Neuron (in vitro differentiated cells): ENCODE data around the gene SYNPO.

ENCODE experiments used
- H2AFZ ChIP-seq: one replicate; pipeline ENCODE4 v1.6.1; 2013; ENCODE audit warnings: low read depth, mild to moderate bottlenecking, inconsistent platforms, low read length, moderate library complexity
- H3K27me3 ChIP-seq: one replicate; pipeline ENCODE4 v1.6.1; 2013; ENCODE audit warnings: low read length; ENCODE audit not compliant: insufficient read depth
- H3K36me3 ChIP-seq: one replicate; pipeline ENCODE4 v1.6.1; 2013; ENCODE audit warnings: low read length; ENCODE audit not compliant: insufficient read depth
- H3K4me1 ChIP-seq: one replicate; pipeline ENCODE4 v1.6.1; 2013; ENCODE audit warnings: low read length; ENCODE audit not compliant: insufficient read depth
- H3K4me3 ChIP-seq: 2 replicates; pipeline ENCODE4 v1.5.1; 2013; ENCODE audit warnings: mild to moderate bottlenecking, low read length, moderate library complexity
- H3K9me3 ChIP-seq: one replicate; pipeline ENCODE4 v1.6.1; 2013; ENCODE audit warnings: low read length

Gene SYNPO

GRCh38 chr5:150631326-150631701 lies 9.1 kb upstream of the SYNPO start:
- H3K4me1 ChIP-seq = peaks cover 3% of the 10 kb centered on the region
- H3K9me3 ChIP-seq = no peaks in the 10 kb centered on the region
- no peak overlapping the region for H3K4me3 ChIP-seq
- H2AFZ ChIP-seq = no peak overlapping the region
- H3K36me3 ChIP-seq = no peaks in the 10 kb centered on the region
- H3K27me3 ChIP-seq = peaks cover 25% of the 10 kb centered on the region

DNA sequence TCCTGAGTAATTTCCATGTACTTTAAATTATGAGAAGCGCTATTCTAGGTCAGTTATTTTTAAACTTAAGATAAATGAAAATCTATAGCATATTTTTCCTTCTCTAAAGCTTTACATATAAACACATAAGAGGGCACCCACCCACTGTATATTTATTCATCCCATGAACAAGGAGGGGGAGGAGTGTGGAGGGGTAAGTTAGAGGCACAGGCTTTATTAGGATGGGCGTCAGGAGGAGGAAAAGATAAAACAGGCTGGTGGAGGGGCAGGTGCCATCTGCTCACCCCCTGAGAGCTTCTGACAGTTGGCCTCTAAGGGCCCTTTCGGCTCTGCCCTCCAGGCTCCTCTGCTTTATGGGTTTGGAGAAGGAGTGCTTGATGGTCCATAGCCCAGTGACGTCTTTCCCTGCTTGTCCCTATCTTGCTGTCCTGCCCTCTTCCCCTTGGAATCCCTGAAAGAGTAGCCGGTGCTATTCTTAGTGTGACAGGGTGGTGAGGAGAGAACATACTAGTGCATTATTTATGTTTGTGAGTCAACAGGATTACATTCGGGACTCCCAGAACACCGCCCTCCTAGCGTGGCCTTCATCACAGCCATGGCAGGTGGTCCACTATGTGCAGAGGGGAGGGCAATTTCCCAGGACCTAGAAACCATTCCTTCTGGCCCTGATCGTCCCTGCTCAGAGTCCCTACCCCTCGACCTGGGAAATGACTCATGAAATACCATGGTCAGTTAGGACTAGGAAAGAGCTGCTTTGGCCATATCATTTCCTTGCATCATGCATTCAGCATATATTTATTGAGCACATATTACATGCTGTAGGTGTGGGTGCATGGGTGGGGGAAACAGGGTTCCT lies 7.9 kb upstream of the SYNPO start:
- Histone ChIP-seq H3K4me1 (peaks cover 5% of the 10 kb centered on the region), H2AFZ (no peak overlapping the region)

DNA sequence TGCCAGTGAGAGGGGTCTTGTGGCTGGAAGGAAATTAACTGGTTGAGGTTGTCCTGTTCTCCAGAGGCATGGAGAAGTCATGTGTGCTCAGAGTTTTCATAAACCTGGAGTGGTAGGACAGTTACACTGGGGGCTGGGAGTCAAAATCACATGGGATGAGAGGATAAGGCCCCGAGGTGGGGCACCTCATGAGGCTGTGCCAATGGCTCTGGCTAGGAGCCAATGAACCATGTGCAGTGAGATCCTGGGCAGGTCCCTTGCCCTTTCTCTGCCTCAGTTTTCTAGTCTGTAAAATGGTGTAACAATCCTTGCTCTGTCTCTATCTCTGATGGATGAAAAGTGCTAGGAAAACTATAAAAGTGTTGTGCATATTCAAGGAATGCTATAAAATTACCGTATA lies 7.0 kb upstream of the SYNPO start:
- H3K36me3 ChIP-seq = no peaks in the 10 kb centered on the region
- H3K4me1 ChIP-seq = peaks cover 8% of the 10 kb centered on the region
- H3K4me3 ChIP-seq = no peak overlapping the region
- no peaks in the 10 kb centered on the region for H3K9me3 ChIP-seq
- no peak overlapping the region for H2AFZ ChIP-seq
- peaks cover 10% of the 10 kb centered on the region for H3K27me3 ChIP-seq

More for the DNA sequence above, 7.9 kb upstream of the SYNPO start:
- Histone ChIP-seq H3K27me3 (peaks cover 13% of the 10 kb centered on the region), H3K4me3 (no peak overlapping the region), H3K36me3 (no peaks in the 10 kb centered on the region), H3K9me3 (no peaks in the 10 kb centered on the region)

- H3K4me1 ChIP-seq = peaks cover 12% of the 10 kb centered on the region
- no peaks in the 10 kb centered on the region for H3K9me3 ChIP-seq
- H2AFZ ChIP-seq = no peak overlapping the region
- no peaks in the 10 kb centered on the region for H3K36me3 ChIP-seq
- no peak overlapping the region for H3K4me3 ChIP-seq
- peaks cover 26% of the 10 kb centered on the region for H3K27me3 ChIP-seq
Observed at GRCh38 chr5:150636391-150637244, 3.8 kb upstream of the SYNPO start.

DNA sequence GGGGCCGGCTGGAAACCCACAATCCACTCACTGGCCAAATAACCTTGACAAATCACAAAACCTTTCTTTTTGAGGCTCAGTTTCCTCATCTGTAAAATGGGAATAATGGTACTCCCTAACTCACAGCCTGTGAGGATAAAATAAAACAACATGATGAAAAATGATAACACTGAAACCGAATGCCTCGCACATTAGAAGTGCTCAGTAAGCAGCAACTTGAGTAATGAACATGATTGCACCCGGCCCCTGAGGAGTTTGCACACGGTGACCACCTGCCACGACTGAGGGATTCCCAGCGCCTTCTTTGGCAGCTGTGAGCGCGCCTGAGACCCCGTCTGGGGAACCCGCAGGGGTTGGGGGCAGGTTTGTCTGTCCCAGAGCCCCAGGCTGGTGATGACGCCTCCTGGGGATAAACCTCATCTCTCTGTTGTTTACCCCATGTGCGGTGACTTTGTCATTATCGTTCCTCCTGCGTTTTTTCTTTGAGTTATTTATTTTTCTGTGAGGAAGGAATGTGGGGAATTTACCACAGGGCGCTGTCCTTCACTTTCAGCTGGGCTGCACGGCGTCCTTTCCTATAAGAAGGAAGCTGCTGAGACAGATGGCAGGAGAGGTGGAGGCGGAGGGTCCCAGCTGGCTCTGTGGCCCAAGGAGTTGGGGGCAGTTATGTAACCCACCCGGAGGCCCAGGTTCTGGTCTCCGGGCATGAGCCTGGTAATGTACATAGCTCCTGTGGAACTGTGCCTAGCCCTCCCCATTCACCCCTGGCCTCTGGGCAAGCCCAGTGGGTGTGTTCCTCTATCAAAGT lies 3.0 kb upstream of the SYNPO start:
- Histone ChIP-seq H3K27me3 (peaks cover 24% of the 10 kb centered on the region), H3K4me1 (peaks cover 11% of the 10 kb centered on the region), H3K36me3 (no peaks in the 10 kb centered on the region), H2AFZ (no peak overlapping the region), H3K4me3 (no peak overlapping the region), H3K9me3 (no peaks in the 10 kb centered on the region)

- Histone ChIP-seq H3K27me3 (peaks cover 23% of the 10 kb centered on the region), H3K36me3 (no peaks in the 10 kb centered on the region), H3K4me1 (peaks cover 16% of the 10 kb centered on the region)
Observed at GRCh38 chr5:150638053-150638444, 2.4 kb upstream of the SYNPO start.

DNA sequence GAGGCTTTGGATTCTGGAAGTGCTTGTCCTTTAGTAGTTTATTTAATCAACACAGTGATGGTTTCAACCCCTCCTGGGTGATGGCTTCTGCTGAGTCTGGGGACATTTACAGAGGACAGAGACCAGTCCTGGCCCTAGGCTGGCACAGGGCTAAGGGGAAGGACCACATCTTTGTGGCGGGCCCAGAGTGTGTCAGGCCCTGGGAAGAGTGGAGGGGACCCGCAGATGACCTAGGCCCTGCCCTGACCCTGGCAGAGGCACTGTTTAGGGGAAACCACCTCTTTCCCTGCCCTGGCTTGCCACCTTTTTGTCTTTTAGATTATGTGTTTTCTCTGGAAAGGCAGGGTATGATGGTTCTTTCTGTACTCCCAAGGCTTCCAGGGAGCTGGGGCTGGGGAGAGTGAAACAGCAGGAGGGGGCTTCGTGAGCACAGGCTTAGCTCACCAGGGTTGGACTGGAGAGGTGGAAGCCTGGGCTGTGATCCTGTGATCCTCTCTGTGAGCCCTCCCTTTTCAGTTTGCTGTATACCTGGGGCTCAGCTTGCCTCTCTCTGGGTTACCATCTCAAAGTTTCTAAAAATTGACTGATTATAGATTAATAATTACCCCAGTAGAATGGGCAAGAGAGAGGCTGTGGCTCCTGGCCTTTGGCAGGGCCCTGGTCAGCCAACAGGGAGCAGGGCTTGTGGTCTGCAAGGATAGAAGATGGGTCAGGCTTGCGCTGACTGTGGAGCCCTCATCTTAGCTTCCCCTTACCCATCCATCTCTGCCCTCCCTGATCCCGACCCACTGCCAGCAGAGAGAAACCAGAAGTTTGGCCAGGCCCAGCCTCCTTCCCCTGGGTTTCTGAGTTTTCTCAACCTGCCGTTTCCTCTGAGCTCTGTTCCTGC lies 1.7 kb upstream of the SYNPO start:
- H2AFZ ChIP-seq = no peak overlapping the region
- peaks cover 21% of the 10 kb centered on the region for H3K27me3 ChIP-seq
- H3K36me3 ChIP-seq = no peaks in the 10 kb centered on the region
- H3K9me3 ChIP-seq = no peaks in the 10 kb centered on the region
- no peak overlapping the region for H3K4me3 ChIP-seq
- peaks cover 16% of the 10 kb centered on the region for H3K4me1 ChIP-seq

More at GRCh38 chr5:150638053-150638444, 2.4 kb upstream of the SYNPO start:
- Histone ChIP-seq H3K9me3 (no peaks in the 10 kb centered on the region), H2AFZ (no peak overlapping the region), H3K4me3 (no peak overlapping the region)

GRCh38 chr5:150639377-150639692 lies 1.1 kb upstream of the SYNPO start:
- no peak overlapping the region for H3K4me3 ChIP-seq
- no peaks in the 10 kb centered on the region for H3K9me3 ChIP-seq
- H3K4me1 ChIP-seq = peaks cover 16% of the 10 kb centered on the region
- peaks cover 21% of the 10 kb centered on the region for H3K27me3 ChIP-seq
- H3K36me3 ChIP-seq = no peaks in the 10 kb centered on the region
- no peak overlapping the region for H2AFZ ChIP-seq

DNA sequence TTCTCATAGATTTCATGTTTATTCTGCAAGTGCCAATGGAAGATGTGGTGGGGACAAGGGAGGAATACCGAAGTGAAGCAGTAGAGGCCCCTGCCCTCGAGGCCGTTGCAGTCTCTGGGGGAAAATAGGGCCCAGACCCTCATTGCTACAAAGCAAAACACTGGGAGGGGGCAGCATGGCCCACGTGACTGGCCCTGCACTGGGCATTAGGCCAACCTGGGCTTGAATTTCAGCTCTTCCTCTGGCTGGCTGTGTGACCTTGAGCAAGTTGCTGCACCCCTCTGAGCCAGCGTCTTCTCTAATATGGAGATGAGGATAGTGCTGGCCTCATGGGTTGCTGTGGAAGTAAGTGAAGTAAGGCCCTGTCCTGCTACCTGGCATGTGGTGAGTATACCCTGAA lies 709 bp upstream of the SYNPO start:
- no peak overlapping the region for H3K4me3 ChIP-seq
- H3K9me3 ChIP-seq = no peaks in the 10 kb centered on the region
- H3K4me1 ChIP-seq = peaks cover 16% of the 10 kb centered on the region
- no peaks in the 10 kb centered on the region for H3K36me3 ChIP-seq
- H3K27me3 ChIP-seq = peaks cover 21% of the 10 kb centered on the region
- H2AFZ ChIP-seq = no peak overlapping the region

DNA sequence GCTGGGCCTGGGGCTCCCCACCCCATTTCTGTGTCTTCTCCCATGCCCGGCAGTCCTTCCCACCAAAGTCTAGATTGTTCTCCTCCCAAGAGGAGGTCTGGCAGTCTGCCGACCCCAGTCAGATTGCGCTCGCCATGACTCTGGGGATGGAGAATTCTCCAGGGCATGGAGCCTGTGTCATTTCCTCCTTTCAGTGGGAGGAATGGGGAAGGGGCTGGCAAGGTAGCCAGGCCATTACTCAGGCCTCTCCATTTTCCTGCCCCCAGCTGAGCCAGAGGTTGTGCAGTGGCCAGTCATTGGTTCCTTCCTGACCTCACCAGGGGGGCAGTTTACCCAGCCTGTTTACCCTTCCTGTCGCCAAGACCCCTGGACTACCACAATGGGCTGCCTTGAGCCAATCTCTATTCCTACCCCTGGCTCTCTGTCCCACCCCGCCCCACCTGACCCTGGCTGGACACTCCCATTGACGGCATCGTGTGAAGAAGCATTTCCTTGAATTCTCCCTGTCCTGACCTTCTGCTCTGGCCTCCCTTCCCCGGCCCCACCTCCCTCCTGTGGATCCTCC lies 628 bp downstream of the SYNPO start:
- H3K36me3 ChIP-seq = no peaks in the 10 kb centered on the region
- H2AFZ ChIP-seq = no peak overlapping the region
- peaks cover 24% of the 10 kb centered on the region for H3K4me1 ChIP-seq
- H3K27me3 ChIP-seq = peaks cover 16% of the 10 kb centered on the region
- no peaks in the 10 kb centered on the region for H3K9me3 ChIP-seq
- no peak overlapping the region for H3K4me3 ChIP-seq

DNA sequence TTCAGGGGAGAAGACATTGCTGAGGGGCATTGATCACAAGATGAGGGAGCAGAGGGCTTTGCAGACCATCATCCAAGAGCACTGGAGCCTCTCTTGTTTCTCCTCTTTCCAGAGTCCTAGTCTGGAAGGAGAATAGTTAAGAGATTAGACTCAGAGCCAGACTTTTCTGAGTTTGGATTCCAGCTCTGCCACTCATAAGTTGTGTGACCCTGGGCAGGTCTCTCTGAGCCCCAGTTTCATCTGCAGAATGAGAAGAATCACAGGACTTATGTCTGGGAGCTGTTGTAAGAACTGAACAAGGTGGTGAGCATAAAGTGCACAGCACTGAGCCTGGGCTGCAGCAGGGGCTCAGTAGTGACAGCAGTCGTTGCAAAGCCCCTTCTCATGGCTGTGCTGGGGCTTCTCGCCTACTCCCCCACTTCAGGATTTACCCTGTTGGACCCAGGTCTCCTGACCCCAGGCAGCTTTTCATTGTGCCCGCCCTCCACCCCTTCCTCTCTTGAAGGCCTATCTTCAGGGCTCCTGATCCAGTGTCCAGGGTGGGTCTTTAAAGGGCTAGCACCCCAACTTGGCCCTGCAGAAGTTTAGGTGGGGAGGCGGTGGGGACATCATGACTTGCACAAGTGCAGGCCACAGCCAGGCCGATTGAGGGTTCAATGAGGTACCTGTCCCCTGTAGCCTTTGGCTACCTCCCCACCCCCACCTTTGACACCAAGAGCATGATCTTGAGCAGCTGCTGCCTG lies 1.5 kb downstream of the SYNPO start:
- Histone ChIP-seq H3K4me3 (no peak overlapping the region), H2AFZ (no peak overlapping the region), H3K36me3 (no peaks in the 10 kb centered on the region), H3K4me1 (peaks cover 24% of the 10 kb centered on the region), H3K27me3 (peaks cover 16% of the 10 kb centered on the region), H3K9me3 (no peaks in the 10 kb centered on the region)
